GM23338 (cell line): ENCODE data around the gene HAUS8.

ENCODE experiments used
- CREB1 ChIP-seq: fragments of 250-450 bp; sonication (Bioruptor Pico); IDR thresholded peaks from 2 replicates; pipeline ENCODE4 v1.5.0; 2020; ENCODE audit warnings: low read depth, mild to moderate bottlenecking, moderate library complexity
- EZH2 ChIP-seq: fragments of 200-600 bp; sonication (generic); IDR thresholded peaks from one replicate; pipeline ENCODE4 v1.8.0; 2017; ENCODE audit warnings: antibody characterized with exemption, mild to moderate bottlenecking, low read depth; ENCODE audit not compliant: unreplicated experiment
- EZH2phosphoT487 ChIP-seq: fragments of 200-600 bp; sonication (generic); IDR thresholded peaks from one replicate; pipeline ENCODE4 v1.8.1; 2018; ENCODE audit warnings: antibody characterized with exemption; ENCODE audit not compliant: unreplicated experiment
- JUNB ChIP-seq: IDR thresholded peaks from one replicate; pipeline ENCODE4 v1.6.1; 2016; ENCODE audit warnings: antibody characterized with exemption; ENCODE audit not compliant: unreplicated experiment
- NANOG ChIP-seq: IDR thresholded peaks from 2 replicates; pipeline ENCODE4 v1.6.1; 2016; ENCODE audit warnings: antibody characterized with exemption, borderline replicate concordance
- POLR2AphosphoS5 ChIP-seq: IDR thresholded peaks from 2 replicates; pipeline ENCODE4 v1.6.1; 2016; ENCODE audit warnings: antibody characterized with exemption, low read depth
- ZNF331 ChIP-seq: fragments of 250-450 bp; sonication (Bioruptor Pico); IDR thresholded peaks from 2 replicates; pipeline ENCODE4 v1.5.0; 2020; ENCODE audit warnings: low read depth, mild to moderate bottlenecking, moderate library complexity
- TF ChIP-seq, protein P1 (sequence below): IDR thresholded peaks from one replicate; pipeline ENCODE4 v1.6.1; 2018; ENCODE audit warnings: antibody characterized with exemption; ENCODE audit not compliant: unreplicated experiment
- TF ChIP-seq, protein P2 (sequence below), 2 experiments: fragments of 200-600 bp in 1 of 2; sonication (generic) in 1 of 2; conservative IDR thresholded peaks; 2 replicates each; pipeline versions ENCODE4 v1.5.1 to v1.6.1; 2016 to 2017; ENCODE audit warnings: antibody characterized with exemption in 2 of 2, low read depth in 2 of 2, mild to moderate bottlenecking in 2 of 2, moderate library complexity in 1 of 2
- TF ChIP-seq, protein P3 (sequence below): IDR thresholded peaks from 2 replicates; pipeline ENCODE4 v1.6.1; 2016; ENCODE audit warnings: antibody characterized with exemption

DNA sequence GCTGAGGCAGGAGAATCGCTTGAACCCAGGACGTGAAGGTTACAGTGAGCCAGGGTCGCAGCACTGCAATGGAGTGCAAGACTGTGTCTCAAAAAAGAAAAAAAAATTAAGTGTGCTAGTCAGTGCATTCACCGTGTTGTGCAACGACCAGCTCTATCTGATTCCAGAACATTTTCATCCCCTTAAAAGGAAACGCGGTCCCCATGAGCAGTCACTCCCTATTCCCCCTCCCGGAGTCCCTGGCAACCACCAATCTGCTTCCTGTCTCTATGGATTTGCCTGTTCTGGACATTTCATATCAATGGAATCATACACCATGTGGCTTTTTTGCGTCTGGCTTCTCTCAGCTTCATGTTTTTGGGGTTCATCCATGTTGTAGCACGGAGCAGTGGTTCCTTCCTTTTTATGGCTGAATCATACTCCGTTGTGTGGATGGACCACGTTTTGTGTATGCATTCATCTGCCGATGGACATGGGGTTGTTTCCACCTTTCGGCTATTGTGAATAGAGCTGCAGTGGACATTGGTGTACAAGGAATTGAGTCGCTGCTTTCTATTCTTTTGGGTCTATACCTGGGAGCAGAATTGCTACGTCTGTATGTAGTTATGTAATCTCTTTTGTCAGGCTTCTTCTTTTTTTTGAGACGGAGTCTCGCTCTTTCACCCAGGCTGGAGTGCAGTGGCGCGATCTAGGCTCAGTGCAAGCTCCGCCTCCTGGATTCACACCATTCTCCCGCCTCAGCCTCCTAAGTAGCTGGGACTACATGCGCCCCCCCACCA lies 20.1 kb upstream of the HAUS8 start:
- TF ChIP-seq EZH2, result no peak
- TF ChIP-seq, protein P1, sequence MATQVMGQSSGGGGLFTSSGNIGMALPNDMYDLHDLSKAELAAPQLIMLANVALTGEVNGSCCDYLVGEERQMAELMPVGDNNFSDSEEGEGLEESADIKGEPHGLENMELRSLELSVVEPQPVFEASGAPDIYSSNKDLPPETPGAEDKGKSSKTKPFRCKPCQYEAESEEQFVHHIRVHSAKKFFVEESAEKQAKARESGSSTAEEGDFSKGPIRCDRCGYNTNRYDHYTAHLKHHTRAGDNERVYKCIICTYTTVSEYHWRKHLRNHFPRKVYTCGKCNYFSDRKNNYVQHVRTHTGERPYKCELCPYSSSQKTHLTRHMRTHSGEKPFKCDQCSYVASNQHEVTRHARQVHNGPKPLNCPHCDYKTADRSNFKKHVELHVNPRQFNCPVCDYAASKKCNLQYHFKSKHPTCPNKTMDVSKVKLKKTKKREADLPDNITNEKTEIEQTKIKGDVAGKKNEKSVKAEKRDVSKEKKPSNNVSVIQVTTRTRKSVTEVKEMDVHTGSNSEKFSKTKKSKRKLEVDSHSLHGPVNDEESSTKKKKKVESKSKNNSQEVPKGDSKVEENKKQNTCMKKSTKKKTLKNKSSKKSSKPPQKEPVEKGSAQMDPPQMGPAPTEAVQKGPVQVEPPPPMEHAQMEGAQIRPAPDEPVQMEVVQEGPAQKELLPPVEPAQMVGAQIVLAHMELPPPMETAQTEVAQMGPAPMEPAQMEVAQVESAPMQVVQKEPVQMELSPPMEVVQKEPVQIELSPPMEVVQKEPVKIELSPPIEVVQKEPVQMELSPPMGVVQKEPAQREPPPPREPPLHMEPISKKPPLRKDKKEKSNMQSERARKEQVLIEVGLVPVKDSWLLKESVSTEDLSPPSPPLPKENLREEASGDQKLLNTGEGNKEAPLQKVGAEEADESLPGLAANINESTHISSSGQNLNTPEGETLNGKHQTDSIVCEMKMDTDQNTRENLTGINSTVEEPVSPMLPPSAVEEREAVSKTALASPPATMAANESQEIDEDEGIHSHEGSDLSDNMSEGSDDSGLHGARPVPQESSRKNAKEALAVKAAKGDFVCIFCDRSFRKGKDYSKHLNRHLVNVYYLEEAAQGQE, result no peak
- TF ChIP-seq, protein P2, sequence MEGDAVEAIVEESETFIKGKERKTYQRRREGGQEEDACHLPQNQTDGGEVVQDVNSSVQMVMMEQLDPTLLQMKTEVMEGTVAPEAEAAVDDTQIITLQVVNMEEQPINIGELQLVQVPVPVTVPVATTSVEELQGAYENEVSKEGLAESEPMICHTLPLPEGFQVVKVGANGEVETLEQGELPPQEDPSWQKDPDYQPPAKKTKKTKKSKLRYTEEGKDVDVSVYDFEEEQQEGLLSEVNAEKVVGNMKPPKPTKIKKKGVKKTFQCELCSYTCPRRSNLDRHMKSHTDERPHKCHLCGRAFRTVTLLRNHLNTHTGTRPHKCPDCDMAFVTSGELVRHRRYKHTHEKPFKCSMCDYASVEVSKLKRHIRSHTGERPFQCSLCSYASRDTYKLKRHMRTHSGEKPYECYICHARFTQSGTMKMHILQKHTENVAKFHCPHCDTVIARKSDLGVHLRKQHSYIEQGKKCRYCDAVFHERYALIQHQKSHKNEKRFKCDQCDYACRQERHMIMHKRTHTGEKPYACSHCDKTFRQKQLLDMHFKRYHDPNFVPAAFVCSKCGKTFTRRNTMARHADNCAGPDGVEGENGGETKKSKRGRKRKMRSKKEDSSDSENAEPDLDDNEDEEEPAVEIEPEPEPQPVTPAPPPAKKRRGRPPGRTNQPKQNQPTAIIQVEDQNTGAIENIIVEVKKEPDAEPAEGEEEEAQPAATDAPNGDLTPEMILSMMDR (conservative IDR thresholded peaks at IDR 0.05; ENCODE audit: low read depth in 2 of 2), result no peak
- TF ChIP-seq JUNB, result no peak
- TF ChIP-seq EZH2phosphoT487, result no peak
- TF ChIP-seq POLR2AphosphoS5, result no peak
- no peak for TF ChIP-seq ZNF331 (CRISPR knock-in tag)
- TF ChIP-seq CREB1, result no peak
- no peak for TF ChIP-seq NANOG
- TF ChIP-seq, protein P3, sequence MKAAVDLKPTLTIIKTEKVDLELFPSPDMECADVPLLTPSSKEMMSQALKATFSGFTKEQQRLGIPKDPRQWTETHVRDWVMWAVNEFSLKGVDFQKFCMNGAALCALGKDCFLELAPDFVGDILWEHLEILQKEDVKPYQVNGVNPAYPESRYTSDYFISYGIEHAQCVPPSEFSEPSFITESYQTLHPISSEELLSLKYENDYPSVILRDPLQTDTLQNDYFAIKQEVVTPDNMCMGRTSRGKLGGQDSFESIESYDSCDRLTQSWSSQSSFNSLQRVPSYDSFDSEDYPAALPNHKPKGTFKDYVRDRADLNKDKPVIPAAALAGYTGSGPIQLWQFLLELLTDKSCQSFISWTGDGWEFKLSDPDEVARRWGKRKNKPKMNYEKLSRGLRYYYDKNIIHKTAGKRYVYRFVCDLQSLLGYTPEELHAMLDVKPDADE, result no peak
